Measurements from ENCODE around the gene PIGT.

The PIGT gene

DNA sequence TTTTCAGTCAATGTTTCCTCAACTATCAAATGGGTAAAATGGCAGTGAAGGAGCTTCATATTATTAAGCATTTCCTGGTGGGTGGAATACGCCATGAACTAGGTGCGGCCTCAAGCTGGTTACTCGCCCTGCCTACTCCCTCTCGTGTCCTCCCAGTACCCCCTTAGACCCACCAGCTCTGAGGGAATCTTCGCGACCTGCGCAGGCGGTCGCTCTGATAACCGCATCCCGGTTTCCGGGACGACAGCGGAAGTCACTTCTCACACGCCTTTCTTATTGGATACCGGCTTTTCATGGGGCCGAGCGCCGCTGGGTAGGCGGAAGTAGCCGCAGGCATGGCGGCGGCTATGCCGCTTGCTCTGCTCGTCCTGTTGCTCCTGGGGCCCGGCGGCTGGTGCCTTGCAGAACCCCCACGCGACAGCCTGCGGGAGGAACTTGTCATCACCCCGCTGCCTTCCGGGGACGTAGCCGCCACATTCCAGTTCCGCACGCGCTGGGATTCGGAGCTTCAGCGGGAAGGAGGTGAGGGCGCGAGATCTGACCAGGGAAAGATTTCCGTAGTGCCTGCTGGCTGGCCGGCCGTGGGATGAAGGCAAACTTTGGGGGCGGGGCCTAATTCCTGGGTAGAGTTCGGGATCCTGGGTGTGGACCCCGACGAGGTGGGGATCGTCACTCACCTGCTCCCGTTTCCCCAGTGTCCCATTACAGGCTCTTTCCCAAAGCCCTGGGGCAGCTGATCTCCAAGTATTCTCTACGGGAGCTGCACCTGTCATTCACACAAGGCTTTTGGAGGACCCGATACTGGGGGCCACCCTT lies at the start of gene PIGT:
PIGT (plus strand) TSS at position 320 of the 816 bp plus-strand sequence; CDS start at position 336, 16 bp downstream.
- DNase-seq = peak; percentile 27

DNA sequence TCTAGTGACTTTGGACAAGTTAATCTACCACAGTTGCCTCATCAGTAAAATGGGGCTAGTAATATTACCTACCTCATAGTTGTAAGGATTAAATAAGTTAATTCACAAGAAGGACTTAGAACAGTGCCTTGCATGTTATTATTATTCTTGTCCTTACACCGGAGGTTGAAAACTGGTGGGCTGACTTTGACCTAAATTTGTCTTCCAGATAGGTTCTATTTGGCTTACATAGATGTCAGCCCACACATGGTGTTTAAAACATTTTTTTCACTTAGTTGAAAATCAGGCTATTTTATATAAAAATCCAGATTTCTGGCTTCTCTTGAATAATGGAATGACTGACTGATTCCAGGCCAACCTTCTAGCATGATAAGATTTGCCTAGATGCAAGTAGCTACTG lies 49.7 kb upstream of the PIGT start:
- no peak for DNase-seq

DNA sequence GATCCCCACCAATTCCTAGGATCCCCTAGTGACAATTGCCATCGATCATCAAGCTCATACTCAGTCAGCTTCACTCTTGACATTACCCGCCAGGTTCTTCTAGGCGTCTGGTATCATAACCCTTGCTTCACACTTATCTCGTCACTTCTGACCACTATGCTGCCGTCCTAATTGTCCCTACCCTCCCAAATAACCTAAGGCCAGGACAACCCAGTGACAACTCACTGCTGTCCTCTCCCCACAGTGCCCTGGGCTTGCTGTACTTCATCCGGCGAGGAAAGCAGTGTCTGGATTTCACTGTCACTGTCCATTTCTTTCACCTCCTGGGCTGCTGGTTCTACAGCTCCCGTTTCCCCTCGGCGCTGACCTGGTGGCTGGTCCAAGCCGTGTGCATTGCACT lies 49.3 kb upstream of the PIGT start:
- no peak for DNase-seq

GRCh38 chr20:45367126-45367525 lies 48.8 kb upstream of the PIGT start:
- no peak for DNase-seq

DNA sequence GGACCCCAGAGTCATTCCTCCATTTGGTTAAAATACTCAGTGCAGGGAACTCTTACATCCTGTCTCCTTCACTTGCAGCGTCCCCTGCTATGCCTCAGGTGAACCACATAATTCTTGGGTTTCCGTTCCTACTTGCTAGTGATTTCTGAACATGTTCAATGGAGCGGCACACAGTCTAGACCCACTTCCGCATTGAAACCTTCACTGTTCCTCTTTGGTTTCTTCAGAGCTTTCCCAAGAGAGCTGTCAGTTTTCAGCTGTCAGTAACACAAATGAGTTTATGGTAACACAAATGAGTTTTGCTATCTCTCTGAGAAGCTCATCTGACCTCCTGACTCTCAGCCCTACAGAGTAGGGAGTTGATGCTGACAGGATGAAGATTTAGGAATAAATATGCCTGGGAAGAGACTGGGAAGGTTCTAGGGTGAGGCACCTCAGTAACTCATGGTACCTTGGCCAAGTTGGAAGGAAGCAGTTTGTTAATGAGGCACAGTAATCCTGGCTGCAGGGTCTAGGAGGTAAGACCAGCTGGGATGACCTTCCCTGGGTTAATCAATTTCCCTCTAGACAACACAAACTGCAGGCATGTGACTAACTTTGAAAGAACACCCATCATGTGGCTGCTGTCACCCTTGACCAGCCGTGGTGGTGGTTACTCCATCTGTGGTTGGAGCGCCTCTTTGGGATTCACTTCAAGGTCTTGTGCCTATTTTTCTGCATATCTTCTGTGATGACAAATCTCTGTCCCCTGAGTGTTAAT lies 47.5 kb upstream of the PIGT start:
- DNase-seq = no peak

- no peak for DNase-seq
These were observed 45.3 kb upstream of the PIGT start for GRCh38 chr20:45370571-45371160.

- DNase-seq = no peak
These were observed 43.7 kb upstream of the PIGT start for GRCh38 chr20:45372241-45372640.

DNA sequence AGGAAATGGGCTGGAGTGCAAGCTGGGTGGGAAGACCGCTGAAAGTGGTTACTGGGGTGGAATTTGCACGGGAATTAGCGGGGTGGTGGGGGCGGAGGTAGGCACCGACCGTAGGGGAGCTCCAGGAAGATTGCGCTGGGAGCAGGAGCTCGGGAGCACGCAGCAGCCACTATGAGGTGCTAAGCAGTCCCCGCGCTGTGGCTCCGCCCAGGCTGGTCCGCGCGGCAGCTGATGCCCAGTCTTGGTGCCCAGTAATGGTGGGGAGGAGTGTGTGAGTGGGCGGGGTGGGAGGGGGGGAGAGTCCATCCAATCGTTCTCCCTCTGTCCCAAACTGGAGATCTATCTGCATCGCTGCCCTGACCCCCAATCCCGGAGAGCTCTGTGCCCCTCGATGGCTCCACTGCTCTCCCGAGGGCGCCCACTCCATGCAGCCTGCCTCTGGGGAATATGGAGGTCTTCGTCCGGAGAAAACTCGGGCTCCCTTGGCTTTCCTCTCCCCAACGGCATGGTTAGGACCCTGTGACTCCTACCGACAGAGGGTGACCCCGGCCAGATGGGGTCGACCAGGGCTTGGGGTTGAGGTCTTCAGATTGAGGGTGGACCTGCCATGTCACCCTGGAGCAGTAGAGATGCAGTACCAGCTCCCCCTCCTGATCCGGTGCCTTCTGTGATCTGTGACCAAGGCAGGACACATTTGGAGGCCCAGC lies 43.1 kb upstream of the PIGT start:
- DNase-seq = no peak

DNA sequence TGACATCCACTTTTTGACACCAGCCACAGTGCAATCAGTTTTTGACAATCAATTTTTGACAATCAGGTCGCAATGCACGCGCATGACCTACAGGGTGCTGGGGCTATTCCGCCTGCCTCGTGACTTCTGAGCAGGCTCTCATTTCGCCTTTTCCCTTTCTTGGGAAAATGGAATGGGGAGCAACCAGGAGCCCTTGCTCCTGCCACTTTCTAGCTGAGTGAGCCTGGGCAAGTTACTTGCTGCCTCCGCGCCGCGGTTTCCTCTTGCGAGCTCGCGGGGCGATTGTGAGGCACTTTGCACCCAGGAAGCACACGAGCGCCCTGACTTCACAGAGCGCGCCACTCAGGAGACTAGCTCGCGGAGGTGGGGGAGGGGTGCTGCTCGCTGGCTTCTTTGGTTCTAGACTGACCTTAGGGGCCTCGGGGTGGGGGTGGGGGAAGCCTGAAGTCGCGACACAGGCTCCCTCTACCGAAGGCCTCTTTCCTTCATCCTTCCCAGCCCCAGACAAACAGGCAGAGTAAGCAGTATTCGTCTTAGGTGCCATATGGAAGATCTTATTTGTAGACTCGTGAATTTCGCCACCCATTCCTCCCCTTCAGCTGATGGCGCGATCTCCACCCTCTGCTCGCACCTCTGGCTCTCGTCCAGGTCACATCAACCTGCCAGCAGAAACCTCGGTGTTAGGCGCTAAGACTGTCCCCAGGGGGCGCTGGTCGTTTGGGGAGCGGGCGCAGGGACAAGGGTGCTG lies 42.4 kb upstream of the PIGT start:
- peak; percentile 28 for DNase-seq

DNA sequence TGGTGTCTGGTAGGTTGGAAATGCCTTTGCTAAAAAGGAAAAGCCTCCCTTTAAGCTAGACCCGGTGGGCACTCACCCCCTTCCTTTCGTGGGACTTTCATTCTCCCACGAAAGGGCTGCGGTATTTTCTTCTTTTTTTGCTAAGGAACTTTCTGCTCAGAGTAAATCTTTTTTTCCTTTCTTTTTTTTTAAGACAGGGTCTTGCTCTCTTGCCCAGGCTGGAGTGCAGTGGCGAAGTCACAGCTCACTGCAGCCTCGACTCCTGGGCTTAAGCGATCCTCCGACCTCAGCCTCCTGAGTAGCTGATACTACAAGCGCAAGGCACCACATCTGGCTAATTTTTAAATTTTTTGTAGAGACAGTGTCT lies 41.9 kb upstream of the PIGT start:
- DNase-seq = no peak

DNA sequence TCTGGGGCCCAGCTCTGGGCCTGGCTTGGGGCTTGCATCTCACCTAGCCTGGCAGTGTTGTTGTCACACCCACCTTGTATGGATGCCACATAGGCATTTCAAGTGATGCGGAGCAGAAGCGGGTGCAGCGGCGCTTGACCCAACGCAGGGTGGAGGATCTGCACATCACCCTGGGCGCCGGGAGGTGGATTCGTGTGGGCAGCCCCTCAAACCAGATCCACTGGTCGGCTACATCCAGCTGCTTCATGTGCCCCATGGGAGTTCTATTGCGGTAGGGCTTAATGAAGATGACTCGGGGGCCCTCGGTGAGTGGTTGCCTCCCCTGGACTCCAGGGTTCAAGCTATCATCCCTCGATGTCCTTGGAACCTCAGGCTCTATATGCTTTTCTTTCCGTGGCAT lies 41.0 kb upstream of the PIGT start:
- DNase-seq = no peak

GRCh38 chr20:45377269-45377668 lies 38.7 kb upstream of the PIGT start:
- no peak for DNase-seq

- DNase-seq = no peak
These were observed 37.8 kb upstream of the PIGT start, which contains the start of gene TP53TG5 for GRCh38 chr20:45378191-45378590. TSS of gene TP53TG5 (minus strand) at chr20:45378325. CDS start at chr20:45378236, 89 bp downstream.

GRCh38 chr20:45387274-45387673 lies 28.7 kb upstream of the PIGT start:
- DNase-seq = no peak

GRCh38 chr20:45390931-45391330 lies 25.0 kb upstream of the PIGT start:
- no peak for DNase-seq

- no peak for DNase-seq
These were observed 24.4 kb upstream of the PIGT start for GRCh38 chr20:45391559-45391958.

- DNase-seq = no peak
These were observed 23.2 kb upstream of the PIGT start for GRCh38 chr20:45392733-45393132.

DNA sequence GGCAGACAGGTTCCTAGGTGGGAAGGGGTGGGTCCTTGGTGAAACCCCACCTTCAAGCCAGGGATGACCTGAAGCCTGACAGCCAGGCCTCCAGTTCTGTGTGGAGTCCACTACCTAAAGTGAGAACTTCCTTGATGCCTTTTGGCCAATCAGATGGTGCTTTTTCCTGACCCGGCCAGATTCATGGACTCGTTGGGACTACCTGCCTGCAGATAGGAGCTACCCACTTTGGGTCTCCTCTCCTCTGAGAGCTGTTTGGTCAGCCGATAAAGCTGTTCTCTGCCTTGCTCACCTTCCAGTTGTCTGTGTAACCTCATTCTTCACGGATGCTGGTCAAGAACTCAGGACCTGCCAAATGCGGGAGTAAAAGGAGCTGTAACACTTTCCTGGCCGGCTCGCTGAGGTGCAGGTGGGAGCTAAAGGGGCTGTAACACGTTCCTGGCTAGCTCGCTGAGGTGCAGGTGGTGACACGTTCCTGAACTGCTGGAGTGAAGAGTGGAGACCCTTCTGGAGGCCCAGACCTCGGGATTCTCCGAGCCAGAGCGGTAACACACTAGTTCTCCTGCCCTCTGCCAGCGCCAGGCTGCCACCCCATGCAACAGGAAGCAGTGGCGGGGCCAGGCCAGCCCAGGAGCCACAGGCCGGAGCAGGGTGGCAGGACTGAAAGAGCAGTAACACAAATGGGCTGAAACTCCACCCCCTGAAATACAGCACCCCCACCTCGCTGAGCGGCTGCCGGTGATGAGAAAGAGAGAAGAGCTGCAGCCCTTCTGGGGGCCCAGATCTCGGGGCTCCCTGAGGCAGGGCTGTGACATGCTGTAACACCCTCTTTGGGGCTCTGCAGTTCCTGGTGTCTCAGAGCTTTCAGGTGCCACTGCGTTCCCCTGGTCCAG lies 21.5 kb upstream of the PIGT start:
- DNase-seq = no peak

DNA sequence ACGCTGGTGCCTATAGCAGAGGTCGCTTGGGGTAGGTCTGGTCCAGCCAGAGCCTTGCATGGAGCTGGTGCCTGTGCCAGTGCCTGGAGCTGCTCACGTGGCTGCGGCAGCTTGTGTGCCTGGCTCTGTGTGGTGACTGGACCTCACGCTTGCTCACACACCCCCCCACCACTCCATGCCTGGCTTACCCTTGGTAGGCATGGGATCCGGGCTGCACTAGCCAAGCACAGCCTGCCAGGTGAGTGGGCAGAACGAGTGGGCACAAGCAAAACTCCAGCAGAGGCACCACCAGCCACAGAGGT lies 20.9 kb upstream of the PIGT start:
- no peak for DNase-seq

DNA sequence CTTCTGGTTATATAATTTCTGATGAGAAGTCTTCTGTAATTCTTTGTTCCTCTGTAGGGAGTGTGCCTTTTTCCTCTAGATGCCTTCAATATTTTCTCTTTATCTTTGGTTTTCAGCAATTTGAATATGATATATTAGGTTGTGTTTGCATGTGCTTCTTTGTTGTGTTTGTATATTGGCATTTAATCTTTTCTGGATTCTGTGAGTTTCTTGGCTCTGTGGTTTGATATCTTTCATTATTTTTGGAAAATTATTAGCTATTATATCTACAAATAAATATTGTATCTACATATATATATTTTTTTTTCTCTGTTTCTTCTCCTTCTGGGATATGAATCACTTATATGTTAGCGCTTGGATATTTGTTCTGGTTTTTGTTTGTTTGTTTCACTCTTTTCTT lies 16.9 kb upstream of the PIGT start:
- DNase-seq = no peak

GRCh38 chr20:45400346-45401031 lies 15.5 kb upstream of the PIGT start:
- DNase-seq = no peak
